NCI-H82 (cell line): Measurements from ENCODE around the gene HDAC10.
A peak's percentile ranks its signal among the peaks of the same experiment; 100 is the strongest.
"Not testable (repeated sequence)": the region's sequence is repeated elsewhere in the genome, so short reads cannot be mapped to it uniquely, and the experiment has no call there.

Experiments
- DNase-seq: peaks from one replicate; lab custom pipeline; 2025; lab: John Stamatoyannopoulos, UW

The HDAC10 gene

GRCh38 chr22:50216684-50217520 is 34.2 kb downstream of the HDAC10 start:
- no peak for DNase-seq

DNA sequence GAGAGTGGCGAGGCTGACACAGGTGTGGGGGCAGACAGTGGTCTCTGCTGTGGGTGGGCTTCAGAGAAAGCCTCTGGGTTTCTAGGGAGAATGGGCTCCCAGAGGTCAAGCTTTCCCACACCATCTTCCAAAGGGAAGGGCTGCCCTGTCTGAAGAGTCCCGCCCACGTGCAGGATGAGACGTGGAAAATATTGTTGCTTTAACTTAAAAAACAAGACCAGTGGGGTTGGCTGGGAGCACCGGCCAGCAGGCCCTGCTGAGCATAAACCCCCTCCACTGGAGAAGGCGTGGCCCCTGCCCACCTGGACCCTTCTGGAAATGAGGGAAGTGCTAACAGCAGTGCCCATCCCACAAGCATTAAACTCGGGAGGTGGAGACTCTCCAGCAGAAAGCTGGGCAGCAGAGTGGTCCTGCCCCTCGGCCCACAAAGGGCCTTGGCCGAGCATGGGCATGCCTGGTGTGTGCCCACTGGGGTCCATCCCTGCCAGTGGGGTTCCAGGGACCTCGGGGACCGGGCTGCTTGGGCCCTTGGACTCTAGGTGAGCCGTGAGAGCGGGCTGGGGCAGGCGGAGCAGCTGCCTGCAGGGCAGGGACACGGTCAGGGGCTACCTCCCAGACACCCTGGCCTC is 34.9 kb downstream of the HDAC10 start:
- no peak for DNase-seq

DNA sequence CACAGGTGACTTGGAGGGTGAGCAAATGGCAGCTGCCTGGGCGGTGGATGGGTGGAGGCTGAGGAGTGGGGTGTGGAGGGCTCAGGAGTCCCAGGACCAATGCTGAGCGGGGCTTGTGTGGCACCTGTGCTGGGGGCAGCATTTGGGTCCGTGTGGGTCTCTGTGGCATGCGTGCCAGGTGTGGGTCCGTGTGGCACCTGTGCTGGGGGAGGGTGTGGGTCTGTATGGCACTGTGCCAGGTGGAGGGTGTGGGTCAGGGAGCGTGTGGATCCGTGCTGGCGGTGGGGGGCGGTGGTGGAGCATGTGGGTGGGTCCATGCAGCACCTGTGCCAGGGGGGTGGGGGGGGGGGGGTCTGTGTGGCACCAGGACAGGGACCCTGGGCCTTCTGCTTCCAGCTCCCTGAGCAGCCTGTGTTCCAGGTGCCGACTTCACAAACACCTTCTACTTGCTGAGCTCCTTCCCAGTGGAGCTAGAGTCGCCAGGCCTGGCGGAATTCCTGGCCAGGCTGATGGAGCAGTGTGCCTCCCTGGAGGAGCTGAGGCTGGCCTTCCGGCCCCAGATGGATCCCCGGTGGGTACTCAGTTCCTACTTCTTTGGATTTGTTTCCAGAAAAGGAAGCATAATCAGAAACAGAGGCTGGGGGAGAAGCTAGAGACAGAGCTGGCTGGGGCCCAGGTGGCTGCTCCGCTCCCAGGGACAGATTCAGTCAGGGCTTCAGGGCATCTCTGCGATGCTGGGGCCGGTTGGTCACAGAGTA is 35.6 kb downstream of the HDAC10 start:
- no peak for DNase-seq

DNA sequence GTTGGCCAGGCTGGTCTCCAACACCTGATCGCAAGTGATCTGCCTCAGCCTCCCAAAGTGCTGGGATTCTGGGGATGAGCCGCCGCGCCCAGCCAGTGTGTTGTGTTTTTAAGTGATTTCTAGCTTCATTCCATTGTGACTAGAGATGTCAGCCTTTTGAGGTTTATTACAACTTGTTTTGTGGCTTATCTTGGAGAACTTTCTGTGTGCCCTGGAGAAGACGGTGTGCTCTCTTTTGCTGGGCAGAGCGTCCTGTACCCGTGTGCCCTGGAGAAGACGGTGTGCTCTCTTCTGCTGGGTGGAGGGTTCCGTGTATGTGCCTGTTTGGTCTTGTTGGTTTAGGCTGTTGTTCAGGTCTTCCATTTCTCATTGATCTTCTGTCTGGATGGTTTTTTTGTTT is 37.8 kb downstream of the HDAC10 start:
- no peak for DNase-seq

GRCh38 chr22:50211147-50211546 is 39.9 kb downstream of the HDAC10 start:
- DNase-seq: no peak

- DNase-seq: no peak
Measured at GRCh38 chr22:50210378-50211139, 40.5 kb downstream of the HDAC10 start.

DNA sequence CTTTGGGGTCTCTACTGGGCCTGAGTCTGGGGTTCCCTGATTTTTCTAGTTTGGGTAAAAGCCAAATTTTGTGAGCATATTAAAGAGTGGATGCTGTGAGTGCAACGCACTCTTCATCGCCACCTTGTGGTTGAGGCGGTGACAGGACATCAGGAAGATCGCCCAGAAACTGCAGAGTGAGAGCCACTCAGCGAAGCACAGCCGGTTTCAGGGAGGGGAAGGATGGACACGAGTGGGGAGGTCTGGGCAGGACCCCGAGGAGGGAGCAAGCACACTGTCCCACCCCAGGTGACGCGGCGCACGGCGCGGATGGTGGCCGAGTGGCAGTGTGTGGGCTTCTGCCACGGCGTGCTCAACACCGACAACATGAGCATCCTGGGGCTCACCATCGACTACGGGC is 41.2 kb downstream of the HDAC10 start:
- peak; percentile 65 for DNase-seq

DNA sequence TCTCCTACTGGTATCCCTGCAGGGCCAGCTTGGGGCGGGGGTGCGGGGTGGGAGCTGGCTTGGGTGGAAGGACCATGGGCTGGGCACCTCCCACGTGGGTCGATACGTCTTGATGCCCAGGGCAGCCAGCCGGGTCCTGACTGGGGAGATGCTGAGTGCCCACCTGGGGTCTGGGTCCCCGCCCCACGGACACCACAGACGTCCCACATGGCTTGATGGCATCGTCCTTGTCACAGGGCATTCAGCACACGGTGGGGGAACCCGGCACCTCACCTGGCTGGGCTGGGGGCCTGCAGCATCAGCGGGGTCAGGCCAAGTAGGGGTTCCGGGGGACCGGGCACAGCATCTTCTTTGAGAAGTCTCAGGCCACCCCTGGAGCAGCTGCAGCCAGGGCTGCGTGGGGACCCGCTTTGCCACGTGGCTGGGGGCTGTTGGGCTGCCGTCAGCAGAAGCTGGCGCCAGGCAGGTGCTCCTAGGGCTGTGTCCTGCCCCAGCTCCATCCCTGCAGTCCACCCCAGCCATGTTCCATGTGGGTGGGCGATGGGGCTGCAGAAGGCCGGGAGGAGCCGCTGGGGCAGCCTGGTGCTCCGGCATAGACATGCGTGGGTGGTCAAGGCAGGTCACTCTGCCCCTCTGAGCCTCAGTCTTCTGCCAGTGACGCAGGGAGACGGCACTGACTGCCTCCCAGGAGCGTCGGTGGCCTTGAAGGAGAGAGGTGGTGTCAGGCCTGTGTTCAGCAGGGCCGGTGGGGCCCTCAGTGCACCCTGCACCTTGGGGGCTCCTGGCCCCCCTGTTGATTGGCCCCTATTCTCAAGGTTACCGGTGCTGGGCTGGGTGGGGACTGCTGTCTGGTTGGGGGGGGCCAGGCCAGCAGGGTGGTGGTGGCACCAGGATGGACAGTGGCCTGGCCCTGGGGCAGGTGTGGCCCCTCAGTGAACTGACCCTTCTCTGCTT is 41.8 kb downstream of the HDAC10 start:
- no peak for DNase-seq

DNA sequence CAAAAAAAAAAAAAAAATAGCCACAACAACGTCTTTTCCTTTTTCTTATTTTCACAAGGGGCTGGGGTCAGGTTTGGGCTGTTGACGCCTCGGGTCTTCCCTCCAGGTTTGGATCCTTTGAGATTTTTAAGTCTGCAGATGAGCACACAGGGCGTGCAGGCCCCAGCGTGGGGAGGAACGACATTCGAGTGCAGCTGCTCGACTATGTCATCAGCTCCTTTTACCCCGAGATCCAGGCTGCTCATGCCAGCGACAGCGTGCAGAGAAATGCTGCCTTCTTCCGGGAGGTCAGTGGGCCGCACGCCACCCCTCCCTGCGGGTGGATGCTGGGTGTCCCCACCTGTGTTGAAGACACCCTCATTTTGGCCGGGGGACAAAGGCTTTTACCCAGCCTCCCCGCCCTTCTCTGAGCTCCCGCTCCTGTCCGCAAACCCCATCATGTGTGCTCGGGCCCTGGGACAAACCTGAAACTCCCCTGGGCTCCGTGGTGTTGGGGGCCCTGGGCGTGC is 42.6 kb downstream of the HDAC10 start:
- no peak for DNase-seq

DNA sequence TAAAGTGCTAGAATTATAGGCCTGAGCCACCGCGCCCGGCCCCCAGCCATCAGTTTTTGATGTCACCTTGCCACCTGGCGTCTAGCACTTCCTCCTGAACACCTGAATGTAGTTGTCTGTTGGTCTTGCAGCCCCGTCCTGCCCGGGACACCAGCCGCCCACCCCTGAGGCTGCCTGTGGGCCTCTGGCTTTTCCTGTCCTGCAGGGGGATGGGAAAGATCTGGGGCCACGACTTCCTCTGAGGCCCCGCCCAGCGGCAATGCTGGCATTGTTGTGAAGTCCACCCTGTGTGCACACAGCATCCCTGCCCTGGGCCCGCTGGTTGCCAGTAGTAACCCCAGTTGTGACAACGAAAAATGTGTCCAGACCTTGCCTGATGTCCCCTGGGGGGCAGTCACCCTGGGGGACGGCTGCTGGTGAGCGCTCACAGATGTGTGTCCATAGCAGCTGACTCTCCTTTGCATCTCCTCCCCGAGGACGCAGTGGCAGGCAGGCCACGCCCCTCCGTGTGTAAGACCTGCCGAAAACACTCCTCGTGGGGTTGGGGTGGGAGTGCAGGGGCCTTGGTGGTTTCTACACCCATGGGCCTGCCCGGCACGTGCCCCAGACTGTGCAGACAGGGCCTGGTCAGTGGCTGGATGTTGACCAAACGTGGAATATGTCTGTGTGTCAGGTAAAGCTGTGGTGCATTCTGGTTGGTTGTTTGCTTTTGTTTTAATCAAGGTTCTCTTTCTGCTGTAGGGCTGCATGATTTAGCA is 43.5 kb downstream of the HDAC10 start:
- DNase-seq: no peak

GRCh38 chr22:50206599-50206998 is 44.5 kb downstream of the HDAC10 start:
- DNase-seq: peak; percentile 47

- no peak for DNase-seq
Measured at GRCh38 chr22:50205781-50206569, 45.1 kb downstream of the HDAC10 start.

DNA sequence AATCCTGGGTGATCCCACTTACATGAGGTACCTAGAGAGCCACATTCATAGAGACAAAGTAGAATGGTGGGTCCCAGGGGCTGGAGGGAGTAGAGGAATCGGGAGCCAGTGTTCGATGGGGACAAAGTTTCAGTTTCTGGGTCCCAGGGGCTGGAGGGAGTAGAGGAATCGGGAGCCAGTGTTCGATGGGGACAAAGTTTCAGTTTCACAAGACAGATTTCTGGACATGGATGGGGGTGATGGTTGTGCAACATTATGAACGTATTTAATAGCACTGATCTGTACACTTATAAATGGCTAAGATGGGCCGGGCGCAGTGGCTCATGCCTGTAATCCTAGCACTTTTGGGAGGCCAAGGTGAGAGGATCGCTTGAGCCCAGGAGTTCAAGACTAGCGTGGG is 46.1 kb downstream of the HDAC10 start:
- DNase-seq: not testable (repeated sequence)

GRCh38 chr22:50204571-50204970 is 46.5 kb downstream of the HDAC10 start:
- DNase-seq: no peak

GRCh38 chr22:50203288-50203687 is 47.8 kb downstream of the HDAC10 start:
- no peak for DNase-seq

- DNase-seq: no peak
Measured at GRCh38 chr22:50202130-50202666, 48.9 kb downstream of the HDAC10 start.

- no peak for DNase-seq
Measured at GRCh38 chr22:50201191-50202129, 49.6 kb downstream of the HDAC10 start.
